IPS-15b (cell line): Measurements from ENCODE around the gene PSMG4.

Experiments used
- H3K27me3 ChIP-seq: one replicate; pipeline ENCODE4 v1.6.1; 2013; ENCODE audit warnings: low read length; ENCODE audit not compliant: control insufficient read depth, insufficient read depth
- H3K36me3 ChIP-seq: one replicate; pipeline ENCODE4 v1.6.1; 2013; ENCODE audit warnings: low read length; ENCODE audit not compliant: control insufficient read depth, insufficient read depth
- H3K4me1 ChIP-seq: one replicate; pipeline ENCODE4 v1.6.1; 2013; ENCODE audit warnings: mild to moderate bottlenecking, low read length; ENCODE audit not compliant: control insufficient read depth, insufficient read depth
- H3K4me3 ChIP-seq: one replicate; pipeline ENCODE4 v1.5.1; 2013; ENCODE audit warnings: low read depth, low read length
- H3K9ac ChIP-seq: one replicate; pipeline ENCODE4 v1.6.1; 2013; ENCODE audit warnings: low read depth, mild to moderate bottlenecking, low read length
- H3K9me3 ChIP-seq: one replicate; pipeline ENCODE4 v1.6.1; 2013; ENCODE audit warnings: mild to moderate bottlenecking, low read length; ENCODE audit not compliant: control insufficient read depth, insufficient read depth

PSMG4 gene

GRCh38 chr6:3271756-3272155 is 13.0 kb downstream of the PSMG4 start:
- H3K4me3 ChIP-seq: no peak overlapping the region
- no peaks in the 10 kb centered on the region for H3K27me3 ChIP-seq
- H3K4me1 ChIP-seq: no peaks in the 10 kb centered on the region
- no peaks in the 10 kb centered on the region for H3K9me3 ChIP-seq
- H3K36me3 ChIP-seq: peaks cover 37% of the 10 kb centered on the region
- H3K9ac ChIP-seq: no peak overlapping the region

DNA sequence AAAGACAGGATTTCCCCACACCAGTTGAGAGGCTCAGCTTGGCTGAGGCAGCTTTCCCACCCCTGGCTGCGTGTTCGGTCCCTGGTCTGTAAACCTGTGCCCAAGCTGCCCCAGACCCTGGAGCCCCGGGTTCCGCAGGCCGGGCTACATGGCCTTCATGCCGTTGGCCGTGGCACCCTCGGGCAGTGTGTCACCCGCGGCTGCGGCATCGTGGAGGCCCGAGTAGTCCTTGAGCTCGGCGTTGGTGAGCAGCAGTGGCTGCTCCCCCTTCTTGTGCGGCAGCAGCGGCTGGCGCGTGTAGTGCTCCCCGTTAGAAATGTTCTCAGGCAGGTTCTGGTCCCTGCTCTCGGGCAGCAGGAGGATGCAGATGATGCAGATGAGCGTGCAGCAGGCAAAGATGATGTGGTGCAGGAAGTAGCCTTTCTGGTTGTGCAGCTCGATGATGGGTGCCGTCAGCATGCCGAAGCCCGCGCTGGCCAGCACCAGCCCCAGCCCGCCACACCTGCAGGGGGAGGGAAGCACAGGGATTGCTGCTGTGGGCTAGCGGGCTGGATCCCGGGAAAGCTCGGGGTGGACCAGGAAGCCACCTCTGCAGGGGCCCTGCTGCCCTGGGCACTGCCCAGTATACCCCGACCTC is 14.3 kb downstream of the PSMG4 start:
- Histone ChIP-seq H3K36me3 (peaks cover 38% of the 10 kb centered on the region), H3K27me3 (no peaks in the 10 kb centered on the region), H3K9me3 (no peaks in the 10 kb centered on the region), H3K4me3 (no peak overlapping the region), H3K9ac (no peak overlapping the region), H3K4me1 (no peaks in the 10 kb centered on the region)

DNA sequence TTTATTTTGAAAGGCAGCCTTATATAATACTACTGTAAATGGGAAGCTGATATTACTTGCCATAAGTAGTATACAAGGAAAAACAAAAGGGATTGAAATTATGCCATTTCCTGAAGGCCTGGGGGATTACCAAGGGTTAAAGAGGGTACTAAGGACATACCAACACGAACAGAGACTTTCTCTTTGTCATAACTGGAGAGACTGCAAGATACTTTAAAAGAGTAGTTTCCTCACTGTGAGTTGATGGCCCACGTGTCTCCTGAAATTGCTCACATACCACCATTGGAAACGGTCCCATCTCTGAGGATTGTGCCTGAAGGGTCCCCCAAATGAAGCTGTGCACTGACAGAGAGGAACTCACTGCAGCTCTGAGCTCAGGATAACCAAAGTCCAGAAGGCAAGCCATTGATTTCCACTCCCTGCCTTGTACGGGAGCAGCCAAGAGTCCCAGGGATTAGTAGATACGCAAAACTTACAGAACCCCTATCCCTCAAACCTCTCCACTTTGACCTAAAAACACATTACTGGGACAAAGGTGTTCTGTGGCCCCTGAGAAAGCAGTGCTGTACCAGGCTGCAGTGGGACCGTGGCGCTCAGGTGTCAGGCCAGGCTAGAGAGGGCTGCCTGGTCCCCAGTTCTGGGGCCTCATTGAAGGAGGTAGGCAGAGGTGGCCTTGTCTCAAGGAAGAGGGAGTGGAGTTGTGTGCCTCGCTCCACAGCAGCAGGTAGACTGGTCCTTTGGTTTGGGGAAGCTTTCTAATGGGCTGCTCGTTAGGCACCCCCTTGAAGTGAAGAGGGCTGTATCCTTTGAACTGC is 15.2 kb downstream of the PSMG4 start:
- H3K27me3 ChIP-seq: no peaks in the 10 kb centered on the region
- peaks cover 36% of the 10 kb centered on the region for H3K36me3 ChIP-seq
- no peak overlapping the region for H3K9ac ChIP-seq
- H3K9me3 ChIP-seq: no peaks in the 10 kb centered on the region
- H3K4me3 ChIP-seq: no peak overlapping the region
- H3K4me1 ChIP-seq: no peaks in the 10 kb centered on the region

- peaks cover 20% of the 10 kb centered on the region for H3K36me3 ChIP-seq
- no peaks in the 10 kb centered on the region for H3K27me3 ChIP-seq
- H3K9me3 ChIP-seq: no peaks in the 10 kb centered on the region
- H3K4me3 ChIP-seq: no peak overlapping the region
- no peaks in the 10 kb centered on the region for H3K4me1 ChIP-seq
- no peak overlapping the region for H3K9ac ChIP-seq
These were observed 17.7 kb downstream of the PSMG4 start for GRCh38 chr6:3276174-3277167.

- Histone ChIP-seq H3K9me3 (no peaks in the 10 kb centered on the region), H3K27me3 (no peaks in the 10 kb centered on the region), H3K36me3 (peaks cover 13% of the 10 kb centered on the region), H3K4me1 (peaks cover 6% of the 10 kb centered on the region), H3K9ac (no peak overlapping the region), H3K4me3 (no peak overlapping the region)
These were observed 18.5 kb downstream of the PSMG4 start for GRCh38 chr6:3277251-3277650.

- Histone ChIP-seq H3K36me3 (peaks cover 10% of the 10 kb centered on the region), H3K4me3 (no peak overlapping the region), H3K9me3 (no peaks in the 10 kb centered on the region), H3K27me3 (no peaks in the 10 kb centered on the region), H3K9ac (no peak overlapping the region), H3K4me1 (peaks cover 12% of the 10 kb centered on the region)
These were observed 19.2 kb downstream of the PSMG4 start for GRCh38 chr6:3277851-3278416.

DNA sequence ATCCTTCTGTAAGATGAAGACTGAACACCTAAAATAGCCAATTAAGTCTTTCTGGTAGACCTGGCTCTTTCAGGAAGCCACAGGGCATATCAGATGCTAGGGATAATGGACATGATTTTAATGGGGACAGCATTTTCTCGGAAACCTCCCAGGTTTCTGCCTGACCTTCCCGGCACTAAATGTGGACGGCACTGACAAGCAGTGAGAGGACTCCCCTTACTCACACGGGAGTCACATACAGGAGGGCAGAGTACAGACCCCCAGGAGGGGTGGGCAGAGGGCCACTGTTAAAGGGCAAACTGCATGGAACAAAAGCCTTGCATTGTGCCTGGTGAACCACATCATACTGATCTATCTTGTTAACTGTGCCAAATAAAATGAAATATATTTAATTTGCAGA is 19.9 kb downstream of the PSMG4 start:
- Histone ChIP-seq H3K4me3 (no peak overlapping the region), H3K9ac (no peak overlapping the region), H3K36me3 (peaks cover 8% of the 10 kb centered on the region), H3K27me3 (no peaks in the 10 kb centered on the region), H3K4me1 (peaks cover 12% of the 10 kb centered on the region), H3K9me3 (no peaks in the 10 kb centered on the region)

GRCh38 chr6:3280091-3280490 is 21.3 kb downstream of the PSMG4 start:
- H3K36me3 ChIP-seq: peaks cover 10% of the 10 kb centered on the region
- no peaks in the 10 kb centered on the region for H3K9me3 ChIP-seq
- no peak overlapping the region for H3K4me3 ChIP-seq
- no peak overlapping the region for H3K9ac ChIP-seq
- H3K27me3 ChIP-seq: no peaks in the 10 kb centered on the region
- H3K4me1 ChIP-seq: peaks cover 12% of the 10 kb centered on the region

- no peak overlapping the region for H3K9ac ChIP-seq
- no peak overlapping the region for H3K4me3 ChIP-seq
- H3K27me3 ChIP-seq: no peaks in the 10 kb centered on the region
- H3K9me3 ChIP-seq: no peaks in the 10 kb centered on the region
- H3K4me1 ChIP-seq: peaks cover 12% of the 10 kb centered on the region
- peaks cover 10% of the 10 kb centered on the region for H3K36me3 ChIP-seq
These were observed 22.2 kb downstream of the PSMG4 start for GRCh38 chr6:3280866-3281465.

DNA sequence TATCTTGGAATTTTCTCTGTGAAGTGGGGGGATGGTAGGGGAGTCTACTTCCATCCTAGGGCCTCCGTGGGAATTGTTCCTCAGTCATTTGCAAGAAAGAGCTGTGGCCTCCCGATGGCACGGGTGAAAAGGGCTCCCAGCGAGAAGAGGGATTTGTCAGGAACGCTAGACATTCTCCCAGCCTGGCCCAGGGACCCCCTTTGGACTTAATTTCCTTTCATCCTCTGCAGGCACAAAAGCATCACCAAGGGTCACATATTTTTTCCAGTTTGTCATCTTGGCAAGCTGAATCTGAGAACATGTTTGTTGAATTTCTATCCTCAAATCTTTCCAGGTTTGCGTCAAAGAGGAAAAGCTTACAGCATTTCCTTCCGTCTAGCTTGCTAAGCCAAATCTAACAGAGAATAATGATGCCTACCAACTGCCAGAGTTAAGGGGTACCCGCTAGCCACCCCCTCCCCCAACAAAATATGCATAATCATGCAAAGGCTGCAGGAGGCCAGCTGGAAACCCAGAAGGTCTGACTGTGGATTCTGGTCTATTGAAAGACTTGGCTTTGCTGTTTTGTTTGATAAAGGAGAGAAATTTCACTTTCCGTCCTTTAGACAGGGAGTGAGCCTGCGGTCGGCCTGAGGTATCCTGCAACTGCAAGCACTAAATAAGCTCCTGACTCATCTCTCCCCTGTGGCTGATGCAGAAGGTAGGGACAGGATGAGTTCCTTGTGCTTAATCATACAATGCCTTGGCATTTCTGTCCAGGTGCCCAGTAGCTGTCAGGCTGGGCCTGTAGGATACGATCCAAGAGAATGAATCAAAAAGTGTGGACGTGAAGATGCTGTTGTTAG is 23.1 kb downstream of the PSMG4 start:
- Histone ChIP-seq H3K36me3 (peaks cover 11% of the 10 kb centered on the region), H3K9ac (no peak overlapping the region), H3K4me3 (no peak overlapping the region)

More for the DNA sequence above, 23.1 kb downstream of the PSMG4 start:
- H3K27me3 ChIP-seq: no peaks in the 10 kb centered on the region
- H3K9me3 ChIP-seq: no peaks in the 10 kb centered on the region
- H3K4me1 ChIP-seq: peaks cover 12% of the 10 kb centered on the region
